HG03045 (cell line): ENCODE data around the gene LRRC39.

Experiments
- ATAC-seq: cut with Tn5 transposase; IDR thresholded peaks from one replicate; pipeline ENCODE4 v1.9.1; 2021; ENCODE audit warnings: mild to moderate bottlenecking, moderate library complexity; ENCODE audit not compliant: unreplicated experiment

Gene LRRC39

DNA sequence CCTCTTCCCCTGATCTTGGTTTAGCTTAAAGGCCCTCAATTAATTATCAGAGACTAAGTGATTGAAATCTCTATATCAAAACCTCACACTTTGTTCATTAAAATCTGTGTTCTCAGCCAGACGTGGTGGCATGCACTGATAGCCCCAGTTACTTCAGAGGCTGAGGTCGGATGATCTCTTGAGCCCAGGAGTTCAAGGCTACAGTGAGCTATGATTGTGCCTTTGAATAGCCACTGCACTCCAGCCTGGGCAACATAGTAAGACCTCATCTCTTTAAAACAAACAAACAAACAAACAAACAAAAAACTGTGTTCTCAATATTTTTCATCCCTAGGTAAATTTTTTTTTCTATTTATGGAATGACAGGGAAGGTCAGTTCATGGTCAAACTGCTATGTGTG, 26.4 kb downstream of the LRRC39 start:
- ATAC-seq: no peak

DNA sequence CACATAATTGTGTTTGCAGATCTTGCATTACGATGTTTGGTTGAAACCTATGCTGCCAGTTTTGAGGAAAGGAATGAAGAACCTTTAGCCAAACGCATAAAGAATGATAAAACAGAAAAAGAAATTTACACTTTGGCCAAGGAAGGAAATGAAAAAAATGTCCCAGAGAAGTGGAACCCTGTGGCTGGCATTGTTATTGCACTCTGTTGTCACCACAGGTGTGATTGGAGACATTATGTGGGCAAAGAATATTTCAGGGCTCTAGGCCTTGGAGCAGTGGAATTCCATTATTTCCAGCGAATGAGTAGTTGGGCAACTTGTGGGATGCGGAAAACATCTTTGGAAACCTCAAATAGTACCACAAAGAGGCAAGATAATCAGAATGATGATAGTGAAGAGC, 30.2 kb downstream of the LRRC39 start:
- no peak for ATAC-seq

DNA sequence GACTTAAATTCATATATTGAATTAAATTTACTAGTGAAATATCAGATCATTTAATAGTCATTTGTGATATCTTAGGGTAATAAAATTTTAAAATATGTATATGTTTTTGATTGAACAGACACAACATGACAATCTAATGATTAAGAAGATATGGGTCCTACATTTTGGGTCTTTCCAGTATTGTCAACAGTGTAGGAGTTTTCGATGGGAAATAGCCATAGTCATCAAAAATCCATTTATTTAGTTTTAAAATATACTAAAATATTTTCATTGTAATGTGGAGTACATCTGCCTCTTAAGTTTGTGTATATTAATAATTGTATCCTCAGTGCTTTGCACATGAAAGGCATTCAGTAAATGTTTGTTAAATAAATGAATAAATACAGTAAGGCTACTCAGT, 31.1 kb downstream of the LRRC39 start:
- no peak for ATAC-seq

DNA sequence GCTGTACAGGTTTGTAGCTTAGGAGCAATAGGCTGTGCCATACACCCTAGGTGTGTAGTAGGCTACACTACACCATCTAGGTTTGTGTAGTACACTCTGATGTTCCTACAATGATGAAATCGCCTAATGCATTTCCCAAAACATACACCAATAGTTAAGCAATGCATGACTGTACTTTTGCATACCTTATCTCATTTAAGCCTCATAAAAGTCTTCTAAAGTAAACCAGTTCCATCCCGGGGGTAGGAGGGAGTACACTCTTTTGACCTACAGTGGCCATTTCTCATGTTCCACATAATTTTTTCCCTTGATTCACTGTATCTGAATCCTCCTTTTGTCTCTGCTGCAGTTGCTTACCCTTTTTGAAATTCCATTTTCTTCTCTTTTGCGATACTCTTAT, 32.9 kb downstream of the LRRC39 start:
- ATAC-seq: no peak

DNA sequence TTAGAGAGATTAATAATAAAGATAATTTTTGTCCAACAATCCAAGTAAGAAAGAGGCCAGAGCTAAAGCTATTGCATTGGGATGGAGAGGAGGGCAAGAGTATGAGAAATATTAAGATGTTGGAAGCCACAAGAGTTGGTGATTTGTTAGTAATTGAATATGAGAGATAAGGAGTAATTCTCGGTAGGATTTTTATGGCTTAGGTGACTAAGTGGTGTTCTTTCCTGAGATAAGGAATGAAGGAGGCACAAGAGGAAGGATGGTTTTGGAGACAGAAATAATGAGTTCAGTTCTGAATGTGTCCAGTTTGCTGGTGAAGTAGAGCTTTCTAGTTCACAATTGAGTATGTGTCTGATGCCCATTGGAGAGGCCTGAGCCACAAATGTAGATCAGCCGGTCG, 35.7 kb downstream of the LRRC39 start:
- ATAC-seq: no peak

DNA sequence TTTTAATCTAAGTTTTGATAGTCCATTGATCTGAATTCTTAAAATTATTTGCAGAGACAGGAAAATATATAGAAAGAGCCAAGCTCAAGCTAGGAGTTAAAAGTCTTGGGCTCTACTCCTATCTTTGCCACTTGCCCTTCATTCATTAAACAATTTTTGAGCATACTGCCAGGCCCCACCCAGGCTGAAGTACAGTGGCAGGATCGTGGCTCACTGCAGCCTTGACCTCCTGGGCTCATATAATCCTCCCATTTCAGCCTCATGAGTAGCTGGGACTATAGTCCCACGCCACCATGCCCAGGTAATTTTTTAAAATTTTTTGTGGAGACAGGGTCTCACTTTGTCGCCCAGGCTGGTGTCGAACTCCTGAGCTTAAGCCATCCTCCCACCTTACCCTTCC, 36.9 kb downstream of the LRRC39 start:
- ATAC-seq: no peak

DNA sequence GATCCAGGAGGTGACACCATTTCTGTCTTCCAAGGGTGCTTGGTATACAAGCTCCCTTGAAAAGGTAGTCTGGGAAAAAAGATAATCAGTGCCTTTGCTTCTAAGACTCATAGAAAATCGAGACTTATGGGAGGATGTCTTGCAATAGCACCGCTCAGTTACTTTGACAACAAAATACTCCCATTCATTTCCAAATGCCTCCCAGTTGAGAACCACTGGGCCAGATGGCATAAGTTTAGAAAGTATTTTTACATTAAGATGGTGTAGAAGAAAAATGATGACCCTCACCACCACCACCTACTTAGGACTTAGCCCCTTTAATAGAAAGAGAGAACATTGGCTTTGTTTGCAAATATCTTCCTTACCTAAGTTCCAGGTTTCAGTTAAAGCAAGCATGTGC, 40.5 kb downstream of the LRRC39 start:
- no peak for ATAC-seq

DNA sequence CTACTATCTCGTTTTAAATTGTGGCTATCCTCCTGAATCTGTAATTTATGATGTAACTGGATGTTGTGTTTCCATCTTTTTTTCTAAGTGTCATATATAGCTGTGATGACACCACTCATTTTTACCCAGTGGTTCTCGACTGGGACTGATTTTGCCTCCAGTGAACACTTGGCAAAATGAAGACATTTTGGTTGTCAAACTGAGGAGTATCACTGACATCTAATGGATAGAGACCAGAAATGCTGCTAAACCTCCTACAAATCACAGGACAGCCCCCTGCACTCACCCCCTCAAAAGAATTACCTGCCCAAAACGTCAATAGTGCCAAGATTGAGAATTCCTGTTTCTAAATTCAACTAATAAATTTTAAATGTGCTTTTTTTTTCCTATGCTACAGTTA, 43.2 kb downstream of the LRRC39 start:
- no peak for ATAC-seq

DNA sequence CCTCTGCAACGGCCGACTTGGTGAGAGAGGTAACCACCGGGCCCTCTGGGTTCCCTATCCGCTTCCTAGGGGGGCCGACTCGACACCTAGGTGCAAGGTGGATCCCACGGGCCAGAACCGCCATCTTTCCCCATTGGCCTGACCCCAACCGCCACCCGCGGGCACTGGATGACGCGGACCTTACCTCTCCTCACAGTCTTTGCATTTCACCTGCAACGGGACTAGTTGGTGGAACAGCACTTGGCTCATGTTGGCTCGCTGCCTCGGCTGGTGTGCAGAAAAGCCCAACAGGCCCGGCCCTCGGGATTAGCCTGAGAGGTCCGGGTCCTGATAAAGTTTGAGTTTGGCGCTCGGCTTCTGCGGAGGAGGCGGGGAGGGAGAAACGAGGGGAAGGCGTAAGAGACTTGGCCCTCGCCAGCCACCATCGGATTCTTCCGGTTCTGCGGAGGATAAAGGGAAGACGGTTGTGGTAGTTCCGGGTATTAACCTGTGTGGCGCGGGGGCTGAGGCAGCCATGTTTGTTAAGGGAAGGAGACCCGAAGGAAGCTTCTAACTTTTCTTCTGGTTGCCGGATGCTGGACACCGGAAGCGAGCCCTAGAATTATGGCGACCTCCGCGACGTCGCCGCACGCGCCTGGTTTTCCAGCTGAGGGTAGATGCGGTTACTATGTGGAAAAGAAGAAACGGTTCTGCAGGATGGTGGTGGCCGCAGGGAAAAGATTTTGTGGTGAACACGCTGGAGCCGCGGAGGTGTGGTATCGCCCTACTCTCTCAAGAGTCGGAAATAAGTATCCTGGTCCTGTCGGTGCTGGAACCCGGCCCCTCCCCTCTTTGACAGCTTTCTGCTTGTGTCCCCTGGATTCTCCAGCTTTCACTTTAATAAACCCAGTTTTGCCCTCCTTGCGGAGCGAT, 45.2 kb downstream of the LRRC39 start, which contains the start of the genes SASS6 and TRMT13:
TSS of gene SASS6 (minus strand) at position 365 of the 912 bp plus-strand sequence. CDS start at position 249, 116 bp downstream.
TSS of gene TRMT13 (plus strand) at position 598 of the 912 bp plus-strand sequence. CDS start at position 604, 6 bp downstream.
- peak; percentile 90 for ATAC-seq

DNA sequence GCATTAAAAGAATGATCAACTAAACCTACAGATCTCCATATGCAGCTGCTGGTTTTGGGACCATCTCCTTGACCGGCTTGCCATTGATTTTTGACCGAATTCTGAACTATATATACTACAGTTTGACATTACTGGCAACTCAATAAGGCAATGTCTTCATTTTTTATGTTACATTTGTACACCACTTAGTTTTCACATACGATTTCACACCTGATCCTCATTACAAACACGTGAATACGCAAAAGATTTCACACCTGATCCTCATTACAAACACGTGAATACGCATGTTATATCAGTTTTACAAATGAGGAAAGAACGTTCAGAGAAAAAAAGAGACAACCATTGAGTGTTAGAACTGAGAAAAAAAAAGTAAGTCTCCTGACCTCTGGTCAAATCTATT, 46.4 kb downstream of the LRRC39 start:
- no peak for ATAC-seq

DNA sequence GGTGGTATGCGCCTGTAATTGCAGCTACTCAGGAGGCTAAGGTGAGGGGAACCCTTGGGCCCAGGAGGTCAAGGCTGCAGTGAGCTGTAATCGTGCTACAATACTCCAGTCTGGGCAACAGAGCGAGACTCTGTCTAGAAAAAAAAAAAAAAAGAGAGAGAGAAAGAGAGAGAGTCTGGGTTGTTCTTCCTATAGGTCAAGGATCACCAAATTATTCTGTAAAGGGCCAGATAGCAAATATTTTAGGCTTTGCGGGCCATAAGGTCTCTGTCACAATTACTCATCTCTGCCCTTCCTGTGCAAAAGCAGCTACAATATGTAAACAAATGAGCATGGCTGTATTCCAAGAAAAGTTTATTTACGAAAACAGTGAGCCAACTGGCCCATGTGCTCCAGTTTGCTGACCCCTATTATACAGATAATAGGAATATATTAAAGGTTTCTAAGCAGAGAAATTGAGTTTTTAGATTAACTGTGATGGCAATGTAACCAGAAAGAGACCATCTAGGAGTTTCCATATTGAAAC, 47.4 kb downstream of the LRRC39 start:
- ATAC-seq: no peak

DNA sequence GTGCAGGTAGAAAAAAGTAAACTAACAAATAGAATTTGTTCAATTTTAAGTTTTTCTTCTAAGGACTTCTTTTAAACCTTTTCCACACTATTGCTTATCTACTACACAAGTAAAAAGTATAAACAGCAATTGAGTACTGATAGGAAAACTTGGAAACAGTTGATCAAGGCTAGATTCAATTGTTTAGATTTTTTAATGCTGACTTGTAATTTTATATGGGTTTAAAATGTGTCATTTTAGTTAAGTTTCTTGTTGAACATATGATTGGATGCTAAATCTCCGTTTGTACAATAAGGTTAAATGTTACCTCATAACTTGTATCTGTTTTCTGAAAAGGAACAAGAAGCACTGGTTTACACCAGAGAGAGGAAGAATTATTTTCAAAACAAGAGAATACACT, 50.8 kb downstream of the LRRC39 start:
- ATAC-seq: no peak

DNA sequence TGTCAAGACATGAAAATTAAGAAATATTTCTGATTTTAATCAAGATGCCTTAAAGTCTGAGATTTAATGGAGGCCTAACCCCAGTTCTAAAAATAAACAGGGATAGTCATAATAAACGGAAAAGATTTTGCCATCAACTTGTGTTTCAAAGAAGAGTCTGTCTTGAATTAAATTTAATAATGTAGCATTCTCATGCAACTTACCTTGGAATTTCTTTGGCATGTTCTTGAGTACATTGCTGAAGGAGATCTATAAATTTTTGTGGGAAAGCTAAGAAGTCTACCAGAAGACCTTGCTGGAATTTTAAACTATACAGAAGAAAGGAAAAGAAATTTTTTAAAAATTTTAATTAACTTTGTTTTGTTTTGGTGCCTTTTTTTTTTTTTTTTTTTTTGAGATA, 55.9 kb downstream of the LRRC39 start:
- ATAC-seq: no peak

DNA sequence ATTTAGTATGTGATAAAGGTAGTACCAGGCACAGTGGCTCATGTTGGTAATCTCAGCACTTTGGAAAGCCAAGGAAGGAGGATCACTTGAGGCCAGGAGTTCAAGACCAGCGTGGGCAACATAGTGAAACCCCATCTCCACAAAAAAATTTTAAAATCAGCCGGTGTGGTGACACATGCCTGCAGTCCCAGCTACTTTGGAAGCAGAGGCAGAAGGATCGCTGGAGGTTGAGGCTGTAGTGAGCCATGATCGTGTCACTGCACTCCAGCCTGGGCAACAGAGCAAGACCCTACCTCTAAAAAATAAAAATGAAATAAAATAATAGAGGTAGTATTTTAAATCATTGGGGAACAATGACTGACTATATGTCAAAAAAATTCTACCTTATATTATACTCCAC, 62.5 kb downstream of the LRRC39 start:
- ATAC-seq: no peak

DNA sequence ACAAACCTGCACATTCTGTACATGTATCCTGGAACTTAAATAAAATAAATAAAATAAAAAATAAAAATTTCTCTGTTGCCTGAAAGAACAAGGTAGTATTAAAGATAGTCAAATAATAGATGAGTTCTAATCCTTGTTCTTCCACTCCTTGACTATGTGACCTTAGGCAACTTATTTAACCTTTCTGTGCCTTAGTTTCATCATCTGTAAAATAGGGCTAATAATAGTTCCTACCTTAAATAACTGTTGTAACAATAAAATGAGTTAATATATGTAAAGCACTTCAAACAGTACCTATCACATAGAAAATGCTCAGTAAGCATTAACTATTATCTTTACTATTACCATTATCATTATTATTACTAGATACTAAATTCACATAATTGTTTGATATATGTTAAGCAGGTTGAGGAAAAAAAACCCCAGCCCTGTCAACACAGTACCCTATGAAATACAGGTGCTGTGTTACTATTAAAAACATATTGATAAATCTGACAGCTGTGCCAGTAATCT, 68.4 kb downstream of the LRRC39 start:
- no peak for ATAC-seq

DNA sequence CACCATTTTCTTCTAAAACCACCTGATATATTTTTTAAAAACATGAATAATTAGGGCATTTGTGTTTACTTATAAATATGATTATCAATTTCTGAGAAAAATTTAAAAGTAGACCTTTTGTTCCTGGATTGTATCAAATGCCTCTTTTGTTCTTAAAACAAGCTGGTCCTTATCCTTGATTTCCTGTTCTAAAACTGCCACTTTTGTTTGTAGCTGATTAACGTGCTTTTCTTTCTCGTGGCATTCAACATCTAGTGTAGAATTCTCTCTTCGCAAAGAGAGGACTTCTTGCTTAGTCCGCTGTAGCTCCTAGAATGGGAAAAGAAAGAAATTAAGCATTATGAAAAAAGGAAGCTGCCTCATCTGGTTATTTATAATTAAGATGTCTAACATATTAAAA, 70.4 kb downstream of the LRRC39 start:
- no peak for ATAC-seq

DNA sequence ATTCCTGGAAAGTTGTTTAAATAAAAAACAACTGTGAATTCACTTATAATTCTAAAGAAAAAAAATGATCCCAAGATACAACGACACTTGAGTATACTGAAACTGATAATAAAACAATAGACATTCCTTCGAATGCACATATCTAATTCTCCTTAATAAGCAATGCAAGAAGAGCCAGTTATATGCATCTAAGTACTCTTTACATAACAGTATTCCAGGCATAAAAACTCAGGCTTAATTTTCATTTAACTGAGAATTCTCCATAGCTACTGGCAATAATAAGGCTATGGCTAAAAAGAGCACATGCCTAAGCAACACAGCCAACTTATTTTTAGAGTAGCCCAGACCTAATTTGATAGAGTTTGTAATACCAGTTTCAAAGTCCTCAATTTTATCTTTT, 76.5 kb downstream of the LRRC39 start:
- ATAC-seq: no peak

DNA sequence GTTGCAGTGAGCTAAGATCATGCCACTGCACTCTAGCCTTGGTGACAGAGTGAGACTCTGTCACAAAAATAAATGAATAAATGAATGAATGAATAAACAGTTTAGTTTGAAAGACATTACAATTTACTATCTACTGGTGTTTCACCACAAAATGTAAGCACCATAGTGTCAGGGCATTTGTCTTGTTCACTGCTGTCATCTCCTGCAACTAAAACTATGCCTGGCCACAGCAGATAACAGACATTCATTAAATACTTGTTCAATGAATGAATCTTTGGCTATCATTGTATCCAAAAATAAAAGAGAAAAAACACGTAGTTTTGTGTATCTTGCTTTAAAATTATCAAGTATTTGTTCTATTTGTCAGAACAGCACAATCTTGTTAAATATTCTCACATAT, 77.9 kb downstream of the LRRC39 start:
- no peak for ATAC-seq
